NB4 (cell line): ENCODE results near the gene PRKAR1B.

Source experiments
- DNase-seq: peaks from one replicate; pipeline ENCODE4 v3.0.0; 2010; ENCODE audit warnings: low read depth
- H3K4me3 ChIP-seq: one replicate; pipeline ENCODE4 v1.5.1; 2011; ENCODE audit warnings: mild to moderate bottlenecking, low read depth, low read length, moderate library complexity
- CTCF ChIP-seq: IDR thresholded peaks from one replicate; pipeline ENCODE4 v1.5.1; 2012; ENCODE audit warnings: low read depth, low read length
- MAX ChIP-seq: IDR thresholded peaks from 2 replicates; pipeline ENCODE4 v1.6.1; 2011; ENCODE audit warnings: low read depth, low read length
- MYC ChIP-seq: IDR thresholded peaks from 2 replicates; pipeline ENCODE4 v1.6.1; 2011; ENCODE audit warnings: low read depth, low read length
- POLR2A ChIP-seq: IDR thresholded peaks from 2 replicates; pipeline ENCODE4 v1.6.1; 2011; ENCODE audit warnings: mild to moderate bottlenecking; ENCODE audit not compliant: insufficient read length; ENCODE audit errors: extremely low read depth

PRKAR1B gene

GRCh38 chr7:706721-707120, 20.4 kb downstream of the PRKAR1B start:
- no peak for DNase-seq
- H3K4me3 ChIP-seq: no peak overlapping the region
- no peak for TF ChIP-seq POLR2A
- no peak for TF ChIP-seq CTCF
- no peak for TF ChIP-seq MAX
- TF ChIP-seq MYC: no peak

- DNase-seq: no peak
- H3K4me3 ChIP-seq: no peak overlapping the region
- TF ChIP-seq POLR2A (no peak), CTCF (no peak), MAX (no peak), MYC (no peak)
Observed at GRCh38 chr7:703049-703448, 24.0 kb downstream of the PRKAR1B start.

- no peak for TF ChIP-seq MAX
- no peak for TF ChIP-seq POLR2A
- TF ChIP-seq MYC: no peak
- H3K4me3 ChIP-seq: no peak overlapping the region
- no peak for DNase-seq
Observed at GRCh38 chr7:701086-701671, 25.9 kb downstream of the PRKAR1B start.

- TF ChIP-seq MAX: no peak
- TF ChIP-seq POLR2A: no peak
- TF ChIP-seq CTCF: no peak
- TF ChIP-seq MYC: no peak
Observed at GRCh38 chr7:699476-700170, 27.5 kb downstream of the PRKAR1B start.

GRCh38 chr7:698515-699475, 28.3 kb downstream of the PRKAR1B start:
- H3K4me3 ChIP-seq: no peak overlapping the region
- no peak for DNase-seq
- TF ChIP-seq CTCF (no peak), POLR2A (no peak), MAX (no peak), MYC (no peak)

More at GRCh38 chr7:699476-700170, 27.5 kb downstream of the PRKAR1B start:
- no peak overlapping the region for H3K4me3 ChIP-seq
- no peak for DNase-seq
